Stimulated activated naive CD8-positive, alpha-beta T cell treated with anti-CD3 and anti-CD28 coated beads, Interleukin-15, Interleukin-2, amounts not matched to agents 100 U/mL and 50 U/mL, for 24 hours (primary cell): Measurements from ENCODE around the gene NLK.
"Not testable (repeated sequence)": the region's sequence is repeated elsewhere in the genome, so short reads cannot be mapped to it uniquely, and the experiment has no call there.

Experiments
- ATAC-seq: fragments of 150-1000 bp; cut with Tn5 transposase; one replicate; pipeline ENCODE4 v1.10.0; 2021
- DNase-seq: peaks from one replicate; pipeline ENCODE4 v3.0.0; 2021

The NLK gene

DNA sequence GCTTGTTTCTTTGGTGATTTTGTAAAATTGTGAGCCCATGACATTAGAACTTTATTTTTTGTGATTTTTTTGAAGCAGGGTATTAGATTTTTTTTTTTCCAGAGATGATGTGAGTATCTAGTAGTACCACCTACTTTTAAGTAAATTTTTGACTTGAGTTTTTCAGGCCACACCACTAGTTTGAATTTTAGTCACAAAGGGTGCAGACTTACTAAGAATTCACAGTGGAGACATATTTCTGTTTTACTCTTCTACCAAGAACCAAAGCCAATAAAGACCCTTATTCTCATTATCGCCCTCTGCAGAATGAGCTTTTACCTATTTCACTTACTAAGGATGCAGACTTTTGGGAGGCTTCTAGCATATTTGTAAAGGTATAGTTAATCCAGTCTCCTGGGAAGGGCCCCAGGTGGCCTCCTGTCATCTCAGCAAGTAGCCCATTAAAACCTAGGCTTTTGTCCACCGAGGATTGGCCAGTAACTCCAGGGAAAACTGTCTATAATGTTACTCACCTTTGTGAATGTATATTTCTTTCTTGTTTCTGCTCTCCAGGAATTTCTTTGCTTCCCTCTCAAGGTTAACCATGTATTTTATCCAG is 30.6 kb downstream of the NLK start:
- DNase-seq: no peak
- ATAC-seq: peak; percentile 36

DNA sequence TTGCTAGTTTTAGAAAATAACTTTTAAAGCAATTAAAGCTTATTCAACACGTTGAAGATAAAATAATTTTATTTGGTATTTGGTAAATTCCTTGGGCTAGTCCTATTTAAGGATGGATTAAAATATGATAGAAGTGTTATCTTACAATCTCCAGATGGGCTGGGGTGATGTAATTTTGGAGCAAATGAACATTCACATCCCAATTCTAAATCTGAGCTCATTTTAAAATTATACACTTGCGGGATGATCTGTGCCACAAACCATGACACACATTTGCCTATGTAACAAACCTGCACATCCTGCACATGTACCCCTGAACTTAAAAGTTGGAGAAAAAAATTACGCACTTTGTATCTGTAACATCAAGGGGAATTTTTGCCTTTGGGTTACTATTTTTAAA is 31.5 kb downstream of the NLK start:
- DNase-seq (no peak), ATAC-seq (no peak)

DNA sequence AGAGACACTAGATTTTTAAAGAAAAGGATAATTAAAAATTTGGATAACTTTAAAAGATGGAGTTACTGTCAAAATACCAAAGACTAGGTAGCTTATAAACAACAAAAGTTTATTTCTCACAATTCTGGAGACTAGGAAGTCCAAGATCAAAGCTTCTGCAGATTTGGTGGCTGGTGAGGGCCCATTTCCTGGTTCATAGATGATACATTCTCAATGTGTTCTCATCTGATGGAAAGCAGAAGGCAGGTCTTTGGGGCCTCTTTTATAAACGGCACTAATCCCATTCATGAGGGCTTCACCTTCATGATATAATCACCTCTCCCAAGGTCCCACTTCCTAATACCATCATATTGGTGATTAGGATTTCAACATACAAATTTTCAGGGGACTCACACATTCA is 33.7 kb downstream of the NLK start:
- no peak for DNase-seq
- ATAC-seq: no peak

DNA sequence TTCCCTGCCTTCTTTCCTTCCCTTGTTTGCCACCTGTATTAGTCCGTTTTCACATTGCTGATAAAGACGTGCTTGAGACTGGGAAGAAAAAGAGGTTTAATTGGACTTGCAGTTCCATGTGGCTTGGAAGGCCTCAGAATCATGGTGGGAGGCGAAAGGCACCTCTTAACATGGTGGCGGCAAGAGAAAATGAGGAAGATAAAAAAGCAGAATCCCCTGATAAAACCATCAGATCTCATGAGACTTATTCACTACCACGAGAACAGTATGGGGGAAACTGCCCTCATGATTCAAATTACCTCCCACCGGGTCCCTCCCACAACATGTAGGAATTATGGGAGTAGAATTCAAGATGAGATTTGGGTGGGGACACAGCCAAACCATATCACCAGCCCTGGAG is 34.7 kb downstream of the NLK start:
- not testable (repeated sequence) for DNase-seq, ATAC-seq

DNA sequence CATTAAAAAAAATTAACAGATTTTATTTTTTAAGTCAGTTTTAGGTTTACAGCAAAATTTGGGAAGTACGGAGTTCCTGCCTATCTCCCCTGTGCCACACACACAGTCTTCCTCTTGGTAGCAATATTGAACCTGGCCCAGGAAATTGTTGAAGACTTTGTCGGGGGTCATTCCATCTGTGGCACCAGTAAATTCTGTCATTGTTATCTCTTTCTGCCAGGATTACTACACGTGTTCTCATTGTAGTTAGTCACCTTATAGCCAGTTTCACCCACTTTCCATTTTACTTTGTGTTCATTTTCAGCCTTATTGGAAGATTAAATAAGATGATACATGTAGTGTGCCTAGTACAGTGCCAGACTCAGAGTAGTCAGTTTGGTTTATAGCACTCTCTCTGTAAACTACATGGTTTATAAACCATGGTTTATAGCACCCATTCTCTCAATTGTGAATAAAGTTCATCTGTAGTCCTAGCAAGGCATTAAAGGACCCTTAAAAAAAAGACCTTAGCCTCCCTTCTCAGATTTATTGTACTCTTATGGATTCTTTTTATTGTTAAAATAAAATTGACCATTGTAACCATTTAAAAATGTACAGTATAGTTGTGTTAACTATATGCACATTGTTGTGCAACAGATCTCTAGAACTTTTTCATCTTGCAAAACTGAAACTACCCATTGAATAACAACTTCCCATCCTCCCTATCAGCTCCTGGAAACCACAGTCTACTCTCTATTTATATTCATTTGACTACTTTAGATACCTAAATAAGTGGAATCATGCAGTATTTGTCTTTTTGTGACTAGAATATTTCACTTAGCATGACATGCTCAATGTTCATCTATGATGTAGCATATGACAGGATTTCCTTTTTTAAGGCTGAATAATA is 36.1 kb downstream of the NLK start:
- ATAC-seq: no peak

GRCh38 chr17:28081467-28081866 is 39.0 kb downstream of the NLK start:
- DNase-seq (no peak), ATAC-seq (no peak)

More for the DNA sequence above, 36.1 kb downstream of the NLK start:
- DNase-seq: no peak

DNA sequence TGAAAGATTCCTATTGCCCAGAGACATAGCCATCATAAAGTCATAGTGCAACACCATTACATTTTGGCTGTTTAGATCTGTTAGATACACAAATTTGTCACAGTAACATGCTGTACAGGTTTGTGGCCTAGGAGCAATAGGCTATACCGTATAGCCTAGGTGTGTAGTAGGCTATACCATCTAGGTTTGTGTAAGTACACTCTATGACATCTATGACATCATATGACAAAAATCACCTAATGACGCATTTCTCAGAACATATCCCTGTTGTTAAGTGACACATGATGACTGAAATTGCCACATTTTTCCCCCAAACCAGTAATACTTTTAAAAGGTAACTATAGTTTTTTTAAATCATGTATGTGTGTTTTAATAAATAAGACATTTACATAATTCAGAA is 43.3 kb downstream of the NLK start:
- DNase-seq (no peak), ATAC-seq (no peak)

DNA sequence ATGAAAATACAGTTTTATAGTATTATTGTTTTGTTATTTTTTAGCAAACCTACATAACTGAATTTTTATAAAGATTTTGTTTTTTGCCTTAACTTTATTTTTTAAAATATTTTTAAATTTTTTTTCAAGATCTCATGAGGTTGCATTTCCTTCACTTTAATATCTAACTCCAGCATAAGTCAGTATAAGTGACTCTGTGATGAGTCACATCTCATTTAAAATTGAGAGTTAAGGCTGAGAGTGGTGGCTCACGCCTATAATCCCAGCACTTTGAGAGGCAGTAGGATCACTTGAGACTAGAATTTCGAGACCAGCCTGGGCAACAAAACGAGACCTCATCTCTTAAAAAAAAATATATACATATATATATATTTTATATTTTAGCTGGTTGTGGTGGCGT is 44.0 kb downstream of the NLK start:
- no peak for ATAC-seq
- no peak for DNase-seq

- no peak for DNase-seq
- no peak for ATAC-seq
These were observed 45.3 kb downstream of the NLK start for GRCh38 chr17:28087743-28088142.

DNA sequence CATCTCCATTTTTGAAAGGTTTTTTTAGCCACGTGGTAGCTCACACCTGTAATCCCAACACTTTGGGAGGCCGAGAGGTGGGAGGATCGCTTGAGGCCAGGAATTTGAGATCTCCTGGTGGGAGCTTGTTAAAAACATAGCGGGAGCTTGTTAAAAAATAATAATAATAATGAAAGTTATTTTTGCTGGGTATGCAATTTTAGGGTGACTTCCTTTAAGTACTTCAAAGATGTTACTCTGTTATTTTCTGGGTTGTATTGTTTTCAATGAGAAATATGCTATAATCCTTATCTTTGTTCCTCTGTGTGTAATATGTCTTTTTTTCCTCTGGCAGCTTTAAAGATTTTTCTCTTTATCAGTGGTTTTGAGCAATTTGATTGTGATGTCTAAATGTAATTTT is 48.1 kb downstream of the NLK start:
- ATAC-seq (no peak), DNase-seq (no peak)

GRCh38 chr17:28092088-28092487 is 49.6 kb downstream of the NLK start:
- no peak for ATAC-seq
- DNase-seq: no peak

- ATAC-seq (no peak), DNase-seq (no peak)
These were observed 51.7 kb downstream of the NLK start for GRCh38 chr17:28093999-28094716.

DNA sequence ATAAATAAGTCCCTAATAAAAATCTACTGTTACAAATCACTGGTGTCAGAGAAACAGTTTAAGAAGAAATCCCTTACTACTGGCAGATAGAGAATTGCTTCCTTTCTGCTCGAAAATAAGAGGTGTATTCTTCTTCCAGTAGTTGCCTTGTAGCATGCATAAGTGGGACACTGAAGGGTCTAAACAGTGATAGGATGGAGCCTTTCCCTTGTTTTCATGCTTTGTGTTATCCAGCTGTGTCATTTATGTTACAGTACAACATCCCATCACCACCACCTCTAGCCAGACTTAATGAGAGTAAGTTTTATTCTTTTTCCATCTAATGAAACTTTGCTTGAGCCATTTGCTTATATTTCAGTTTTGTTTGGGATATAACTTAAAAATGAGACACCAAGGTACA is 54.3 kb downstream of the NLK start:
- no peak for ATAC-seq
- DNase-seq: no peak

- DNase-seq (no peak), ATAC-seq (no peak)
These were observed 54.8 kb downstream of the NLK start for GRCh38 chr17:28097254-28097653.

DNA sequence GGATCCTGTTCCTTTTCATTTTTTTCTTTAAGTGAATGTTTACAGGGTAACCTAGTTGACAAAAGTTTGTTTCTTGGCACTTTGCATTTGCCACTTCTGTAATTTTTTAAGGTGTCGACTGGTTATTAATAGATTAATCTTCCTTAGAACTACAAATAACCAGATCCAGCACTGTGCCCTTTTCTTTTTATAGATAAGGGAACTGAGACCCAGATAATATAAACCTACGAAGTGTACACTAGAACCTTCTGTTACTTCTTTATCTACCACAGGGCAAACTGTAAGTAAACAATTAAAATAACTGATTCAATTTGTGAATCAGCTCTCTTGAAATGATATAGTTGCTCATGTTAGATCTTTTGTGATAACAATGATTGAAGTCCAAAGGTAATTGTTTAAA is 55.4 kb downstream of the NLK start:
- no peak for DNase-seq
- no peak for ATAC-seq

DNA sequence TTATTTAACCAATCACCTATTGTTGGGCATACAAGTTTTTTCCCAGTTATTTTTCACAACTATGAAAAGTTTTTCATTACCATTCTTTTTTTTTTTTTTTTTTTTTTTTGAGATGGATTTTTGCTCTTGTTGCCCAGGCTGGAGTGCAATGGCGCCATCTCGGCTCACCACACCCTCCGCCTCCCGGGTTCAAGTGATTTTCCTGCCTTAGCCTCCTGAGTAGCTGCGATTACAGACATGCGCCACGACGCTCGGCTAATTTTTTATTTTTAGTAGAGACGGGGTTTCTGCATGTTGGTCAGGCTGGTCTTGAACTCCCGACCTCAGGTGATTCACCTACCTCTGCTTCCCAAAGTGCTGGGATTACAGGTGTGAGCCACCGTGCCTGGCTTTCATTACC is 56.1 kb downstream of the NLK start:
- ATAC-seq, DNase-seq: not testable (repeated sequence)

DNA sequence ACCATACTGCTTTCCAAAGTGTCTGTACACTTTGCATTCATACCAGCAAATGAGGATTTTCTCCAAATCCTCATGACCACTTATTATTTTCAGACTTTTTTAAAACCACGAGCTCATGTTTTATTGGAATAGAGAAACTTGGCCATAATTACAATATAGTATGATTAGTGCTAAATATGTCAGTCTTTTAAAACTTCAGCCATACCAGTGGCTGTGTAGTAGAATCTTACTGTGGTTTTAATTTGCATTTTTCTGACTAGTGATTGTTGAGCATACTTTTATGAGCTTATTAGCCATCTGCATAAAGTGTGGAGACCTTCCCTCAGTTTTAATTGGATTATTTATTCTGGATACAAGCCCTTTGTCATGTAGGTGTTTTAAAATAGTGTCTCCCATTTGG is 57.8 kb downstream of the NLK start:
- no peak for DNase-seq
- no peak for ATAC-seq

GRCh38 chr17:28100936-28101335 is 58.5 kb downstream of the NLK start:
- ATAC-seq (no peak), DNase-seq (no peak)

GRCh38 chr17:28101919-28102318 is 59.4 kb downstream of the NLK start:
- no peak for DNase-seq
- ATAC-seq: no peak

DNA sequence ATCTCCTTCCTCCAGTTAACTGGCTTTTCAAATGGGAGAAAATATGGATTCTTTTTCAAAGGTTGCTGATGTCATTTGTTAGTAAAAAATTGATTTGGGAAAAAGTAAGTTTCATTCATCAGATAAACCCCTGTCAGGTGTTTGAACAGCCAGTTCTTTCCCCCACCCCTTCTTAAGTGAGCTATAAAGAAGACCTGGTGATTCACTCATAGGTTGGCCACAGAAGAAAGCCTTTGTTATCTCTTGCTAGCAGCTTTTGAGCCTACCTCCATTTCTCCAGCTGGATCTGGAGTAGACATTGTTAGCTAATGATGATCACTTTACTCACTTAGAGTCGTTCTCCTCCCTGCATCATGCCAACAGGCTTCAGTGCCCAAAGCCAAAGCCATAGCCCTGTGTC is 63.0 kb downstream of the NLK start:
- ATAC-seq (no peak), DNase-seq (no peak)

DNA sequence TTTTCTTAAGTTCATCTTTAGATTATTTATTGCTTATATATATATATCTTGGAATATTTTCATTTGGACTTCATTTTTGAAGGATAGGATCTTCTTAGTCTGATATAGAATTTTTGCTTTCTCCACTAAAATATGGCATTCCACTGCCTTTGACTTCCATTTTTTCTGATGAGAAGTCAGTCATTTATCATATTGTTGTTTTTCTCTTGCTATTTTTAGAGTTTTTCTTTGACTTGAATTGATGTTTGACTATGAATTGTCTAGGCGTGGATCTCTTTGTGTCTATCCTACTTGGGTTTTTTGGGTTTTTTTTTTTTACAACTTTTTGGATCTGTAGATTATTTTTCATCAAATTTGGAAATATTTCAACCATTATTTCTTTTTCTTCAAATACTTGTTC is 67.7 kb downstream of the NLK start:
- no peak for ATAC-seq
- no peak for DNase-seq

DNA sequence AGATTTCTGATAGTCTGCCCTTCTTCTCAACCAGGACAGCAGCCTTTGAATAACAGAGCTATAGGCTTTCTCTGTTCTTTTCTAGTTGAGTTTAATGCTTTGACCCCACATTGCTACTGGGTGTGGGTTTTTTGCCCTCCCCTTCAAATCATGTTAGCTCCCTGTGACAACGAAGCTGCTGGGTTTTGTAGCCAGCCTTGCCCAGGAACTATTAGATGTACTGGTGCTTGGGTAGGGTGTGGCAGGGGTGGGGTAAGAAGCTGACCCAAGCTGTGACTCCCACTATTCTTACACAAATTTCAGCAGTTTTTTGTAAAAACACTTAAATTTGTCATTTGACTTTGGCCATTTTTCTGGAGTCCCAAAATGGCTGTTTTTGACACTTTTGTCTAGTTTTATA is 69.7 kb downstream of the NLK start:
- DNase-seq: no peak
- no peak for ATAC-seq

DNA sequence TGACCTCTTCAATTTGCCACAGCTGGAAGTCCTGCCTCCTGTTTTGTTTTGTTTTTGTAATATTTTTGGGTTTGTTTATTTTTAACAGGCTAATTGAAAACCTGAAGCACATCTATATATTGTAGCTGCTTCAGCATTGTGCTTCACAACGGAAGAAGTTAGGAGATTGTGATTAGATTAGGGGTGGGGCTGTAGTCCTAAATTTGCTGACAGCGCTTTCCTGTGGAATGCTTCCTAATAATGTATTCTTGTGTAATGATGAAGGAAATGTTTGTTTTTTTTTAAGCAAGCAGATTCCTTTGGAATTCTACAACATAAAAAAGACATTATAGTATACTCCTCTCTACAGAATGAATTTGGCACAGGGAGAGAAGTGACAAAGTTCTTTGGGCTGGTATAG is 70.1 kb downstream of the NLK start:
- no peak for ATAC-seq

More for the DNA sequence above, 70.1 kb downstream of the NLK start:
- no peak for DNase-seq
